Measurements from ENCODE around the gene DSG2.
"Not testable (repeated sequence)": the region's sequence is repeated elsewhere in the genome, so short reads cannot be mapped to it uniquely, and the experiment has no call there.

Gene DSG2

GRCh38 chr18:31489311-31489710, 8.7 kb upstream of the DSG2 start:
- Histone ChIP-seq H3K4me1 (ENCODE audit: control insufficient read depth, insufficient read depth, low read length) (peaks cover 10% of the 10 kb centered on the region), H3K9ac (ENCODE audit: low read length) (no peak overlapping the region), H3K27ac (ENCODE audit: low read depth, low read length) (no peak overlapping the region), H3K9me3 (ENCODE audit: control insufficient read depth, insufficient read depth, low read depth, low read length) (no peaks in the 10 kb centered on the region), H3K36me3 (ENCODE audit: control insufficient read depth, insufficient read depth, low read length) (no peaks in the 10 kb centered on the region), H3K27me3 (ENCODE audit: control insufficient read depth, insufficient read depth, low read length) (no peaks in the 10 kb centered on the region), H3K4me3 (ENCODE audit: low read depth, low read length) (no peak overlapping the region)

- Histone ChIP-seq H3K27ac (ENCODE audit: low read depth, low read length) (no peak overlapping the region), H3K9ac (ENCODE audit: low read length) (no peak overlapping the region), H3K4me1 (ENCODE audit: control insufficient read depth, insufficient read depth, low read length) (peaks cover 10% of the 10 kb centered on the region)
Observed at GRCh38 chr18:31490387-31490786, 7.6 kb upstream of the DSG2 start.

DNA sequence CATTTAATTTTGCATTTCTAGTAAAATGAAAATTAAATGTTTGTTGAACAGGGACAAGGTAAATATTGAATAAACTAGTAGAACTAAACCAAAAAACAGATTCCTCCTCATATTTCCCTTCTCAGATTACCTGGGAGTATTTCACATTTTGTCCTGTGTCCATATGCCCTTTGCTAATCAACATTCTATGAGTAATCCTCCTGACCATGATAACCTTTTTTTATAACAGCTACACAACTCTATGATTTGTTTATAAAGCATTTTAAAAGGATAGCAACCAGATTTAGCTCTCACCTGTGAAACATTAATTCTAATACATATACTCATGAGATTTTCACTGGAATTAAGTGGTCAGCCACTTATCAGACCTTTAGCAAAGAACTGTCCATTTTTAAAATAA, 7.1 kb upstream of the DSG2 start:
- no peak overlapping the region for H3K27ac ChIP-seq (ENCODE audit: low read depth, low read length)

More at GRCh38 chr18:31490387-31490786, 7.6 kb upstream of the DSG2 start:
- Histone ChIP-seq H3K36me3 (ENCODE audit: control insufficient read depth, insufficient read depth, low read length) (no peaks in the 10 kb centered on the region), H3K9me3 (ENCODE audit: control insufficient read depth, insufficient read depth, low read depth, low read length) (no peaks in the 10 kb centered on the region), H3K27me3 (ENCODE audit: control insufficient read depth, insufficient read depth, low read length) (no peaks in the 10 kb centered on the region), H3K4me3 (ENCODE audit: low read depth, low read length) (no peak overlapping the region)

DNA sequence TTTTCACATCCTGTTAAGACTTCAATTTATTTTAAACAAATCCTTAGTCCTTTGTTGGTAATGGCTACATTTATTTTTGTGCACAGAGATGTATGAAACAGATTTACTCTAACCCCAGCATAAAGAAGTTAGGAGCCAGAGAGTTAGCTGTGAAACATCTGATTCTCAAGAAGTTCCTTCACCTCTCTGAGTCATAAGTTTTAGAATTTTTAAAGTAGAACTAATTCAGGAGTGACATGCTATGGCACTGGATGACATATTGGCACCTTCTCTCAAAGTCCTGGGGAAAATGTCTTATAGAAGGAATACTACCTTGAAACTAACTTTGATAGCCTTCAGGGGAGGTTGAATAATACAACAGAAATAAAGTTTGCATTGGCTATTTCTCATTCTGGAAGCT, 6.4 kb upstream of the DSG2 start:
- Histone ChIP-seq H3K9me3 (ENCODE audit: control insufficient read depth, insufficient read depth, low read depth, low read length) (no peaks in the 10 kb centered on the region), H3K4me1 (ENCODE audit: control insufficient read depth, insufficient read depth, low read length) (peaks cover 7% of the 10 kb centered on the region), H3K27me3 (ENCODE audit: control insufficient read depth, insufficient read depth, low read length) (0 out of 2 replicates have a peak, but pooled peaks cover 1% of the 10 kb centered on the region), H3K4me3 (ENCODE audit: low read depth, low read length) (no peak overlapping the region), H3K9ac (ENCODE audit: low read length) (no peak overlapping the region), H3K36me3 (ENCODE audit: control insufficient read depth, insufficient read depth, low read length) (no peaks in the 10 kb centered on the region), H3K27ac (ENCODE audit: low read depth, low read length) (no peak overlapping the region)

More for the DNA sequence above, 7.1 kb upstream of the DSG2 start:
- no peaks in the 10 kb centered on the region for H3K27me3 ChIP-seq (ENCODE audit: control insufficient read depth, insufficient read depth, low read length)
- no peak overlapping the region for H3K4me3 ChIP-seq (ENCODE audit: low read depth, low read length)
- peaks cover 10% of the 10 kb centered on the region for H3K4me1 ChIP-seq (ENCODE audit: control insufficient read depth, insufficient read depth, low read length)
- no peak overlapping the region for H3K9ac ChIP-seq (ENCODE audit: low read length)
- H3K36me3 ChIP-seq (ENCODE audit: control insufficient read depth, insufficient read depth, low read length): no peaks in the 10 kb centered on the region
- H3K9me3 ChIP-seq (ENCODE audit: control insufficient read depth, insufficient read depth, low read depth, low read length): no peaks in the 10 kb centered on the region

DNA sequence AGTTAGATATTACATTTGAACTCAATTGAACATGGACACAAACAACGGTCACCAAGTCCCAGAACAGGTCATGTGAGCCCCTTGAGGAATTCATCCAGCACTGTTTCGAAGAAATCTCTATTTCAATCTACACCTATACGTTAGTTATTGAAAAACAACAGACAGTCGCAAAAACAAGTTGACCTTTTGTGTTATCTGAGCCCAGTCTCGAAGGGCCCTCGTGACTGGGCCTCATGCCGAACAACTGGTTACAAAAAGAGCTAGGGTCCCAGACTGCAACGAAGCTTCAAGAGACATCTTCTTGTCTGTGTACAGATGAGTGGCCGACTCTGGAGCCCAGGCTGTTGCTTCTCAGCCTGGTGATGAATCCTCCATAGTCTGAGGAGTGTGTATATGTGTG, 5.3 kb upstream of the DSG2 start:
- Histone ChIP-seq H3K9ac (ENCODE audit: low read length) (no peak overlapping the region), H3K27me3 (ENCODE audit: control insufficient read depth, insufficient read depth, low read length) (0 out of 2 replicates have a peak, but pooled peaks cover 8% of the 10 kb centered on the region), H3K36me3 (ENCODE audit: control insufficient read depth, insufficient read depth, low read length) (no peaks in the 10 kb centered on the region), H3K27ac (ENCODE audit: low read depth, low read length) (no peak overlapping the region), H3K9me3 (ENCODE audit: control insufficient read depth, insufficient read depth, low read depth, low read length) (no peaks in the 10 kb centered on the region), H3K4me3 (ENCODE audit: low read depth, low read length) (no peak overlapping the region), H3K4me1 (ENCODE audit: control insufficient read depth, insufficient read depth, low read length) (peaks cover 4% of the 10 kb centered on the region)

GRCh38 chr18:31493171-31493570, 4.8 kb upstream of the DSG2 start:
- no peak overlapping the region for H3K4me3 ChIP-seq (ENCODE audit: low read depth, low read length)
- H3K27me3 ChIP-seq (ENCODE audit: control insufficient read depth, insufficient read depth, low read length): 0 out of 2 replicates have a peak, but pooled peaks cover 8% of the 10 kb centered on the region
- H3K9ac ChIP-seq (ENCODE audit: low read length): no peak overlapping the region

DNA sequence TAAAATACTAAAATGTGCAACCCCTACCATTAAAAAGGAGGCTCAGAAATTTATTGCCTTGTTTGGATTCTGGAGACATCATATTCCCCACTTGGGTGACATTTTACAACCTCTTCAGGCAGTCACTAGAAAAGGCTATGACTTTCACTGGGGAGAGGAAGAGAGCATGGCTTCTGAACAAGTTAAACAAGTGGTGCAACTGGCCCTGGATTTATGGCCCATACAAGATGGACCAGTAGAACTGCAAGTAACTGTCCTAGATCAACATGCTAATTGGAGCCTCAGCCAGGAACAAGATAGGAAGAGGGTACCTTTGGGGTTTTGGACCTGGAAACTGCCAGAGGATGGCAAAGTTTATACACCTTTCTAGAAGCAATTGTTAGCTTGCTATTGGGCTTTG, 4.0 kb upstream of the DSG2 start:
- Histone ChIP-seq H3K27me3 (ENCODE audit: control insufficient read depth, insufficient read depth, low read length) (0 out of 2 replicates have a peak, but pooled peaks cover 8% of the 10 kb centered on the region), H3K4me1 (ENCODE audit: control insufficient read depth, insufficient read depth, low read length) (peaks cover 4% of the 10 kb centered on the region; the same call in 1 of the 2 replicates), H3K9ac (ENCODE audit: low read length) (no peak overlapping the region), H3K36me3 (ENCODE audit: control insufficient read depth, insufficient read depth, low read length) (no peaks in the 10 kb centered on the region), H3K4me3 (ENCODE audit: low read depth, low read length) (no peak overlapping the region), H3K9me3 (ENCODE audit: control insufficient read depth, insufficient read depth, low read depth, low read length) (no peaks in the 10 kb centered on the region), H3K27ac (ENCODE audit: low read depth, low read length) (no peak overlapping the region)

More at GRCh38 chr18:31493171-31493570, 4.8 kb upstream of the DSG2 start:
- no peak overlapping the region for H3K27ac ChIP-seq (ENCODE audit: low read depth, low read length)
- peaks cover 4% of the 10 kb centered on the region; the same call in 1 of the 2 replicates for H3K4me1 ChIP-seq (ENCODE audit: control insufficient read depth, insufficient read depth, low read length)
- H3K36me3 ChIP-seq (ENCODE audit: control insufficient read depth, insufficient read depth, low read length): no peaks in the 10 kb centered on the region
- no peaks in the 10 kb centered on the region for H3K9me3 ChIP-seq (ENCODE audit: control insufficient read depth, insufficient read depth, low read depth, low read length)

DNA sequence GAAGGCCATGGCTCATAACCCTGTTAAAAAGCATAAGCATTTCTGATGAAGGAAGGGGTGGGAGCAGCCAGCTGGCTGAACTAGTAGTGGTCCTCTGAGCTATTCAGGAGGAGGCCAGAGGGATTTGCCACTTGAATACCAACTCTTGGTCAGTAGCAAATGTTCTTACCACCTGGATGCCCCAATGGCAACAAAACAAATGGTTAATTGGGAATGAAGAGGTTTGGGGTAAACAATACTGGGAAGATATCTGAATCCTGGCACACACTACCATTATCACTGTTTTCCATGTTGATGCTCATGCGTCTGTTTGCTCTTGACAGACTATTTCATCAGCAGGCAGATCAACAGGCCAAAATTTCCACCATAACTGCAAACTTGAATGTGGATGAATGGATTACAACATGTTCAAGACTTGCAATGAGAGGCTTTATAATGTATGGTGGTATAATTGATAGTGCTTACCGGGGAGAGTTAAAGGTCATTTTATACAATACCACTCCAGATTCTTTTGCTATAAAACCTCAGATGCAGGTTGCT, 3.2 kb upstream of the DSG2 start:
- H3K36me3 ChIP-seq (ENCODE audit: control insufficient read depth, insufficient read depth, low read length); H3K4me1 ChIP-seq (ENCODE audit: control insufficient read depth, insufficient read depth, low read length); H3K27me3 ChIP-seq (ENCODE audit: control insufficient read depth, insufficient read depth, low read length); H3K27ac ChIP-seq (ENCODE audit: low read depth, low read length); H3K9ac ChIP-seq (ENCODE audit: low read length); H3K9me3 ChIP-seq (ENCODE audit: control insufficient read depth, insufficient read depth, low read depth, low read length); H3K4me3 ChIP-seq (ENCODE audit: low read depth, low read length): not testable (repeated sequence)

GRCh38 chr18:31497404-31497835, 557 bp upstream of the DSG2 start:
- Histone ChIP-seq H3K4me1 (ENCODE audit: control insufficient read depth, insufficient read depth, low read length) (peaks cover 12% of the 10 kb centered on the region), H3K9ac (ENCODE audit: low read length) (peak overlapping the region; percentile 97), H3K27me3 (ENCODE audit: control insufficient read depth, insufficient read depth, low read length) (0 out of 2 replicates have a peak, but pooled peaks cover 8% of the 10 kb centered on the region), H3K36me3 (ENCODE audit: control insufficient read depth, insufficient read depth, low read length) (no peaks in the 10 kb centered on the region), H3K9me3 (ENCODE audit: control insufficient read depth, insufficient read depth, low read depth, low read length) (no peaks in the 10 kb centered on the region), H3K27ac (ENCODE audit: low read depth, low read length) (peak overlapping the region; percentile 81; the same call in 1 of the 2 replicates), H3K4me3 (ENCODE audit: low read depth, low read length) (peak overlapping the region; percentile 80)

- Histone ChIP-seq H3K27me3 (ENCODE audit: control insufficient read depth, insufficient read depth, low read length) (0 out of 2 replicates have a peak, but pooled peaks cover 8% of the 10 kb centered on the region), H3K9me3 (ENCODE audit: control insufficient read depth, insufficient read depth, low read depth, low read length) (no peaks in the 10 kb centered on the region), H3K4me1 (ENCODE audit: control insufficient read depth, insufficient read depth, low read length) (peaks cover 12% of the 10 kb centered on the region), H3K27ac (ENCODE audit: low read depth, low read length) (peak overlapping the region; percentile 81), H3K36me3 (ENCODE audit: control insufficient read depth, insufficient read depth, low read length) (no peaks in the 10 kb centered on the region), H3K9ac (ENCODE audit: low read length) (peak overlapping the region; percentile 97), H3K4me3 (ENCODE audit: low read depth, low read length) (peak overlapping the region; percentile 80)
Observed at GRCh38 chr18:31498574-31499524, 872 bp downstream of the DSG2 start.

Measured in HUES6 (cell line).